Putamen (tissue), 1 donor: ENCODE measurements around the gene PPP2R3A.
"Not testable (repeated sequence)": the region's sequence is repeated elsewhere in the genome, so short reads cannot be mapped to it uniquely, and the experiment has no call there.

Source experiments
- DNase-seq: peaks from one replicate; pipeline ENCODE4 v3.0.0-alpha.2; 2016; ENCODE audit warnings: low spot score

The PPP2R3A gene

GRCh38 chr3:136036306-136036705 lies 70.8 kb downstream of the PPP2R3A start:
- DNase-seq = no peak

- no peak for DNase-seq
These were observed 73.1 kb downstream of the PPP2R3A start for GRCh38 chr3:136038668-136039067.

- peak; percentile 58 for DNase-seq
These were observed 77.2 kb downstream of the PPP2R3A start for GRCh38 chr3:136042608-136043221.

- no peak for DNase-seq
These were observed 79.6 kb downstream of the PPP2R3A start for GRCh38 chr3:136044980-136045745.

DNA sequence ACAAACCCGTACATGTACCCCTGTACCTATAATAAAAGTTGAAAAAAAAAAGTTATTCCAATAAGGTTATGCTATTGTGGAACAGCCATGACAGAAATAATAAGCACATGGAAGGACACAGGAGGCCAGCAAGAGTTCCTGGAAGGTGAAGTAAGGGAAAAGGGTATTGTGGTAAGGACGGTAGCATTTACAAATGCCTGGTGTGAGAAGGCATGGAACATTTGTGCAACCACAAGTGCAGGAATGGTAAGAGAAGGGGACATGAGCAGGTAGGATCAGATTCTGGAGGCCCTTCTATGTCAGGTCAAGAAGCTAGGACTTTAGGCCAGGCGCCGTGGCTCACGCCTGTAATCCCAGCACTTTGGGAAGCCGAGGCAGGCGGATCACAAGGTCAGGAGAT lies 82.5 kb downstream of the PPP2R3A start:
- no peak for DNase-seq

GRCh38 chr3:136050250-136050649 lies 84.7 kb downstream of the PPP2R3A start:
- no peak for DNase-seq

DNA sequence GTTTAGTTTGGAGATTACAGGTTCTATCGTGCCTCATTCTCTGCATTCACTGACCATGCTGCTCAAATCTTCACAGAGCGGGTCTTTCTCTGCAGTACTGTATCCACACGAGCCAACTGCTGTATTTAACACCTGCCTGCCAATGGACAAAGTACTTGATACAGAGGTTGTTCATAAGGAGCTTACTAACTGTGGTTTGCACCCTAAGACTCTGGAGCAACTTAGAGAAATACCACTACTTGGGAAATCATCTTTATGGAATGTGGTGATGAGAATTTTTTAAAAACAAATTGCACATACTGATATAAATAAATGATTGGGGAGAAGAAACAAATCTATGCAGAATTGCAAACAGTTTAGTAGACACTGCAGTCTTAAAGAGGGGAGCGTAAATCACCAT lies 90.0 kb downstream of the PPP2R3A start:
- DNase-seq = no peak

- no peak for DNase-seq
These were observed 101.7 kb downstream of the PPP2R3A start for GRCh38 chr3:136067211-136067610.

GRCh38 chr3:136068708-136069107 lies 103.2 kb downstream of the PPP2R3A start:
- DNase-seq = no peak

DNA sequence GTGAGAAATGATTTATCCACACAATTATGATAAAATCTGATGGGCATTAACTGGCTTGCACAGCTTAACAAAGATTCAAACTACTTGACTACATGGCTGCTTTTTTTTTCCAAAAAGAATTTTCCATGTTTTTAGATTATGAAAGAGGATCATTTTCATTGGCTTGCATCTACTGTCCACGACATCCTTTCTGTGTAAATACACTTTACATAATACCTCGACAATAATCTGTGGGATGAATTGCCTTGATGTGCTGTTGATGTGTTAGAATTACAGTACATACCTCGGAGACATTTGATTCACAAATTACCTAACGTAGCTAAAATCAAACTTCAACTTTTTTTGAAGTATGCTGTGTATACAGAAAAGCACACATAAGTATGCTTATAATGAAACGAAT lies 104.4 kb downstream of the PPP2R3A start:
- no peak for DNase-seq

DNA sequence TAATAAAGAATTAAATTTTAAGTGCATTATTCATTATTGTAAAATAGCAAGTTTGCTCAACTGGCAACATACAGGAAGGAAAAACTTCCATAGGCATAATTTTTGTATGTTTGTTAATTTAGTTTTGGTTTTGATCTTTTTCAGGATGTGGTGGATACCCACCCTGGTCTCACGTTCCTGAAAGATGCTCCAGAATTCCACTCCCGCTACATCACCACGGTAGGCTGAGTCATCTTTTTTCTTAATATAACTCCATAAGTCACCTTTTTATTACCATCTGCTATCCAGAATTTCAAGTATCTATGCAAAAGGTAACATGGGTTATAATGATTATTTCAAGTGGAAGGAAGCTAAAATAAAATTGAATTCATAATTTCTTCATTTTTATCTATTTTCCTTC lies 104.8 kb downstream of the PPP2R3A start:
- DNase-seq = peak; percentile 11

- no peak for DNase-seq
These were observed 105.7 kb downstream of the PPP2R3A start for GRCh38 chr3:136070953-136071949.

DNA sequence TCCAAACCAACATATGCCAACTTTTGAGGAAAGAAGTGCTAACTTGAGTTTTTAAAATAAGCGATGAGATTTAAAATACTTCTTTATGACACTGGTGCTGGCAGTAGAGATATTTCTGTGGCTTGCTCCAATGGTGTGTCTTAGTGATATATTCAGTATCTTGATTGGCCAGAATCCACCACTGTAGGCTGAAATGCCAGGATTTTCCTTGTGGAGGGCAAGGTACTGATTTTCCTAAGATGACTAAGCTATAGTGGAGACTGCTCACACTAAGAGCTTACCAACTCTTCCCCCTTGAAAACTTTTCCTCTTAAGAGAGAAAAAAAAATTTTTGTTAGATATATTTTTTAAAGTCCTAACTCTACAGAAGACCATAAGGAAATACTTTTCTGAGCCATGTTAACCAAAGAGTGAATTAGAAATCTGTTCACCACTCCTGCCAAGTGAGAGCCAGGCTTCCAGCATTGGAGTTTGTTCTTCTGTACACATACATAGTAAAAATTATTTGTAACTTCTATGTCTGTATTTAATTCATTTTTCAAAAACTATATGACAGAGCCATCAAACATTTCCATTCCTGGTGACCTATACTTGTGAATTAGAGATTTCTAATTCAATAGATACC lies 109.1 kb downstream of the PPP2R3A start:
- no peak for DNase-seq

GRCh38 chr3:136075218-136075808 lies 109.8 kb downstream of the PPP2R3A start:
- DNase-seq = peak; percentile 76

GRCh38 chr3:136075811-136076210 lies 110.3 kb downstream of the PPP2R3A start:
- DNase-seq = no peak

DNA sequence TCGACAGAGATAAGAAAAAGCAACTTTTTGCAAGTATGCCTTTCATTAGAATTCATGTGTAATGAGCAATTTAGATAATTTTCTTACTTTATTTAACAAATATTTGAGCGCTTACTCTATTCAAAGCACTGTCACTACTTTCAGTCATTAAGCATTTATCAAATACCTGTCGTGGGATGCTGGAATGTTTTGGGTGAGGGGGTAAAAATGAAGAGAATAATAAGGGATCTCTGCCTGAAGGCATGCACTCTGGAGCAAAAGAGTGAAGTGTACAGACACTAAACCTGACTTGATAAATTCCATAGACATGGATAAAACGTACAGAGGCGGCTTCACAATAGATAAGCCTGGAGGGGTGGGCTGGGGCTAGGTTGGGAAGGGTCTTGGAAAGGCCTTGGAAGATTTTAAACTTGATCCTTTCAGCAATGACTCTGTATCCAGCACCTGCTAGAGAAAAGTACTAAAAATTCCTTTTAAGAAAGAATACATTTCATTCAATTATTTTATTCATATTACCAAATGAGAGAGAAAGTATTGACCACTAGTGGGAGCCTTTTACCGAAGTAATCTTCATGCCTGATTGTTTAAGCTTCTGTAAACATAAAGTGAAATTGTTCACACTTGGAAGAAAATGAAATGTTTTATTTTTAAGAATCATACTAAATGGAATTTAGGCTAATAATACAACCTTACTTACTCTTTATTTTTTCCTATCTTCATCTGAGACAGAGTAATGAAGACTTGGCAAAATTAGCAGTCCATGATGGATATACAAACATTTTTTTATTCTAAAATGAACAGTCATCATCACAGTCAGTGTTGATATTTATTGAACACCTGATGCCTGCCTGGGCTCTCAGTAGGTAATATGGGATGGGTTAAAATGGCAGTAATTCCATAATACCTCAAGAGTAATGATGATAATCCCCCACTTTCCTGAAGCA lies 113.2 kb downstream of the PPP2R3A start:
- DNase-seq = peak; percentile 13

DNA sequence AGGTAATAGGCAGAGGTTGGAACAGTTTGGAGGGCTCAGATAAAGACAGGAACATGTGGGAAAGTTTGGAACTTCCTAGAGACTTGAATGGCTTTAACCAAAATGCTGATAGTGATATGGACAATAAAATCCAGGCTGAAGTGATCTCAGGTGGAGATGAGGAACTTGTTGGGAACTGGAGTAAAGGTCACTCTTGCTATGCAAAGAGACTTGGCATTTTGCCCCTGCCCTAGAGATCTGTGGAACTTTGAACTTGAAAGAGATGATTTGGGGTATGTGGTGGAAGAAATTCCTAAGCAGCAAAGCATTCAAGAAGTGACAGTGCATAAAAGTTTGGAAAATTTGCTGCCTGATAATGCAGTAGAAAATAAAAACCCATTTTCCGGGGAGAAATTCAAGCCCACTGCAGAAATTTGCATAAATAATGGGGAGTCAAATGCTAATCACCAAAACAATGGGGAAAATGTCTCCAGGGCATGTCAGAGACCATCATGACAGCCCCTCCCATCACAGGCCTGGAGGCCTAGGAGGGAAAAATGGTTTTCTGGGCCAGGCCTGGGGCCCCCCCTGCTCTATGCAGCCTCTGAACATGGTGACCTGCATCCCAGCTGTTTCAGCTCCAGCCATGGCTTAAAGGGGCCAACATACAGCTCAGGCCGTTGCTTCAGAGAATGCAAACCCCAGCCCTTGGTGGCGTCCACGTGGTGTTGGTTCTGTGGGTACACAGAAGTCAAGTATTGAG lies 118.3 kb downstream of the PPP2R3A start:
- DNase-seq = not testable (repeated sequence)

DNA sequence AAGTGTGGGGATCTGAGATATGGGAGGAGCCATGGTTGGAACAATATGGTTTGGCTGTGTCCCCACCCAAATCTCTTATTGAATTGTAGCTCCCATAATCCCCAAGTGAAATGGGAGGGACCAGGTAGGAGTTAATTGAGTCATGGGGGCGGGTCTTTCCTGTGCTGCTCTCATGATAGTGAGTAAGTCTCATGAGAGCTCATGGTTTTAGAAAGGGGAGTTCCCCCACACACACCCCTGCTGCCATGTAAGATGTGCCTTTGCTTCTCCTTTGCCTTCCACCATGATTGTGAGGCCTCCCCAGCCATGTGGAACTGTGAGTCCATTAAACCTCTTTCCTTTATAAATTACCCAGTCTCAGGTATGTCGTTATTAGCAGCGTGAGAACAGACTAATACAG lies 119.5 kb downstream of the PPP2R3A start:
- DNase-seq = not testable (repeated sequence)

GRCh38 chr3:136093771-136094170 lies 128.2 kb downstream of the PPP2R3A start:
- no peak for DNase-seq

- DNase-seq = no peak
These were observed 139.5 kb downstream of the PPP2R3A start for GRCh38 chr3:136105044-136105443.
